ENCODE measurements around the gene RPRML. TPM values are rescaled to one million over a fixed set of nuclear protein-coding genes. Genes with fewer than 3 reads are reported as not detected.

RPRML gene
- polyA plus RNA-seq, 6 donors from 2014 or later = 0.42 to 1.5 (median 0.82) TPM; not detected in 1

DNA sequence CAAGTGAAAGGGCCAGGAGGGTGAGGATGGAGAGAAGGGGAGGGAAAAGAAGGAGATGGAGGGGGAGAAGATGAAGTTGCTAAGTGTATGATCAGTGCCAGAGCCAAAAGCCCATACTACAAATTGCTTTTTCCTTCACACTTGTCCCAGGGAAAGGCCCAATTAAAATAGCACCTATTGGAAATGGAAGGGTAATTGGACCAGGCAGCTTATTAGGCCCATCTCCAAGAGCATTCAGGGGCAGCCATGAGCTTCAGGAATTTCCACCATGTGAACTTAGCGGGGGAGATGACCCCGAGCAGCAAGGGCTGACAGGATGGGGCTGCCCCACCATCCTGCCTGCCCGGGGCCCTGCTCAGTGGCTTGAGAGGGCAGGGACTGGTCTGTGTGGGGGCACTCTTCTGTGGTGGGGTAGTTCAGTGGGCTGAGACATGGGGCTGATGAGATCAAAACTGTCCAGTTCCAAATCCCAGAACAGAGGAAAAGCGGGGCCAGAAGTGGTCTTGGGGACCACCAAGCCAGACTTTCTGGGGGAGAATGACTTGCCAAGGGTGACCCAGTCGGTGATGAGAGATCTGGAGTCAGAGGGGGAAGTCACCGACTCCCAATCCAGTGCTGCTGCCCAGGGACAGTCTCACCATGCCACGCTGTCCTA lies 28.6 kb downstream of the RPRML start:
- peaks cover 9% of the 10 kb centered on the region in 2 donors for H3K36me3 Mint-ChIP-seq
- ATAC-seq (ENCODE audit: low read depth in 2 of 2) (no peak), DNase-seq (no peak)
- no peaks in the 10 kb centered on the region for H3K27me3 Mint-ChIP-seq
- peaks cover 3 to 10% (median 5%) of the 10 kb centered on the region in 3 donors for H3K4me1 Mint-ChIP-seq
- H3K9me3 Mint-ChIP-seq = peaks cover 0 to 2% (median 0%) of the 10 kb centered on the region in 7 donors
- H3K27ac Mint-ChIP-seq = peak overlapping the region in 1 of 6 donors; percentile 77
- no peak overlapping the region for H3K4me3 Mint-ChIP-seq

DNA sequence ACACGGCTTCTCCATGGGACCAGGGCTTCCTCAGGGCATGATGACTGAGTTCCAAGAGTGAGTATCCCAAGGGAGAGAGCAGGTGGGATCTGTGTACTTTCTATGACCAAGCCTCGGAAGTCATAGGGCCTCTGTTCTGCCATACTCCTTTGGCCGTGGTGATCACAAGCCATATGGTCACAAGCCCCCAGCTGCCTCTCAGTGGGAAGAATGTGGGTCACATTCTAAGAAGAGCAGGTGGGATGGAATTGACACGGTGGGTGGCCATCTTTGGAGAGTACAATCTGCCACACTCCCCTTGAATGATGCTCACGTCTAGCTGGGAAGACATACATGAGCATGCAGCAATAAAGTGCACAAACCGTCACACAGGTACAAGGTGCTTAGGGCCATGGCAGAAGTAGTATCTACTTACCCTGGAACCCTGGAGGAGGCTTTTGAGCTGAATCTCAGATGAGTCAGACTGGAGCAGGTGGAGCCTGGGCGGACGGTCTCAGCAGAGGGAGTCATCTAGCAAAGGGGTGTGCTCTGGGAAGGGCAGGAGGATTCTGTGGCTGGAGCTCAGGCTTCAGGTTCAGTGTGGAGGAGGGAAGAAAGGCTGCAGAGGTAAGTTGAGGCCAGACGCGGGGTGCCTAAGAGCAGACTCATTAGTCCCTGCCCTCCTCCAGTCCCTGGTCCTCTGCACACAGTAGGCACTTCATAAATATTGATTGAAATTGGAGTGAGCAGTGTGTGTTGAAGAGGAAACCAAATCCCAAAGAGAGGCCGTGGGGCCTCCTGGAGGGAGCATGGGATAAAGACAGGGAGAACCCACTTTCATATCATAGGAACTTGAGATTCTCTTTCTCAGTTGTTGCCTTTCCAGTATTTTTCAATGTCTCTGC lies 29.5 kb downstream of the RPRML start:
- DNase-seq (no peak), ATAC-seq (ENCODE audit: low read depth in 2 of 2) (no peak)
- Mint-ChIP-seq H3K27me3 (no peaks in the 10 kb centered on the region), H3K9me3 (peaks cover 0 to 2% (median 0%) of the 10 kb centered on the region in 7 donors), H3K36me3 (peaks cover 8 to 9% of the 10 kb centered on the region in 2 donors), H3K4me1 (peaks cover 5 to 16% (median 5%) of the 10 kb centered on the region in 3 donors), H3K4me3 (peak overlapping the region in 1 of 8 donors; percentile 47), H3K27ac (peak overlapping the region in 1 of 6 donors; percentile 9)

DNA sequence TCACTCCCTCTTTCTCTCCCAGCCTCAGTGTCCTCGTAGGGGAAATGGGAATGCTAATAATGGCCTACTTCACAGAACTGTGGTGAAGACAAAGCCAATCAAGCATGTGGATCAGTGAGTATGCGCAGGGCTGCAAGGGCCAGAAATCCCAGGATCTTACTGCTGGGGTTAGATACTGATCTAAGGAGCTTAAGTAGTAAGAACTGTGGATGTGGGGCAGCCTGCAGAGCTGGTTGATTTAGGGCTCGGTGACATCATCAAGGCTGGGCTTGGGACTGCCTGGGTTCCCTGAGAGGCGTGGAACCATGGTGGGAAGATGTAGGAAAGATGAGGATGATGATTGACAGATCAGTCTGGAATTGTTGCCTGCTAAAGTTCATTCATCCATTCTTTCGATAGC lies 30.5 kb downstream of the RPRML start:
- no peaks in the 10 kb centered on the region for H3K27me3 Mint-ChIP-seq
- H3K4me1 Mint-ChIP-seq = peaks cover 11 to 23% (median 11%) of the 10 kb centered on the region in 3 donors
- H3K9me3 Mint-ChIP-seq = peaks cover 0 to 2% (median 0%) of the 10 kb centered on the region in 7 donors
- H3K36me3 Mint-ChIP-seq = peaks cover 8 to 9% of the 10 kb centered on the region in 2 donors
- H3K27ac Mint-ChIP-seq = no peak overlapping the region
- ATAC-seq (ENCODE audit: low read depth in 2 of 2) (no peak), DNase-seq (no peak)
- no peak overlapping the region for H3K4me3 Mint-ChIP-seq

DNA sequence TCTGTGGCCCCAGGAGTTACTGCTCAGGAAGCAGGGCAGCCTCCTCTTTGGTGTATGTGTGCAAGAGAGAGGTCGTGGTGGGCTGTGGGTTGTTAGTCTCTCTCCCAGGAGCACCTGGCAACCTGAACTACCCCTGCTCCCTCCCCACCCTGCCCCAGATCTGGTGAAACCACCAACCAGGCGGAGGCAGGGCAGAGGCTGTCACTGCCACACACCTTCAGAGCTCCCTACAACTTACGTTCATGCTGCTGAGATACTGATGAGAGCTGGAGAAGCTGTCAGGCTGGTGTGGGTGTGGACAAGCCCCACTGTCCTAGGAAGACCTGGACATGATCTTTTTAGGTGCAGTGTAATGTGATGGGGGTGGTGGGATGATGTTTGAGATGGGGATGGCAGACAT lies 31.8 kb downstream of the RPRML start:
- DNase-seq (no peak), ATAC-seq (ENCODE audit: low read depth in 2 of 2) (no peak)
- Mint-ChIP-seq H3K27me3 (no peaks in the 10 kb centered on the region), H3K4me1 (peaks cover 21 to 27% (median 25%) of the 10 kb centered on the region in 3 donors), H3K27ac (peak overlapping the region in 3 of 6 donors; percentile 48 to 78 (median 69)), H3K4me3 (no peak overlapping the region), H3K36me3 (peaks cover 8 to 9% of the 10 kb centered on the region in 2 donors), H3K9me3 (no peaks in the 10 kb centered on the region)

DNA sequence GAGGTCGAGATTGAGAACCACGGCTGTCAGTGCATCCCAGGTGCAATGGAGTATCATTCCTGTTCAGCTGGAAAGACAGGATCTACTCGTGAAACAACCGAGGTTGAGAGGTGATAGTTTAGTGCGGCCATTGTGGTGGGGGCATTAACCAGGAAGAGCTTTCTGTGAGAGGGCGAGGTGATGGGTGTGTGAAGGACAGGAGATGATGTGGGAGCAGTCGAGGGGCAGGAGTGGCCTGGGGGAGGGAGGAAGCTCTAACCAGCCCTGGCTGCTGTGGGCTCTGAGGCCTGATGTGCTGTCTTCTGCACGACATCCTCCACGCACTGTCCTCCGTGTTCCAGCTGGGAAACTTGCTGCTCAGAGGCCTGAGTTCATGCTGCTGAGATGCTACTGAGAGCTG lies 34.1 kb downstream of the RPRML start:
- peaks cover 8 to 9% of the 10 kb centered on the region in 2 donors for H3K36me3 Mint-ChIP-seq
- DNase-seq (no peak), ATAC-seq (ENCODE audit: low read depth in 2 of 2) (no peak)
- H3K4me1 Mint-ChIP-seq = peaks cover 17 to 31% (median 26%) of the 10 kb centered on the region in 3 donors
- peak overlapping the region in 4 of 6 donors; percentile 26 to 81 (median 54) for H3K27ac Mint-ChIP-seq
- no peaks in the 10 kb centered on the region for H3K27me3 Mint-ChIP-seq
- no peaks in the 10 kb centered on the region for H3K9me3 Mint-ChIP-seq
- H3K4me3 Mint-ChIP-seq = no peak overlapping the region

DNA sequence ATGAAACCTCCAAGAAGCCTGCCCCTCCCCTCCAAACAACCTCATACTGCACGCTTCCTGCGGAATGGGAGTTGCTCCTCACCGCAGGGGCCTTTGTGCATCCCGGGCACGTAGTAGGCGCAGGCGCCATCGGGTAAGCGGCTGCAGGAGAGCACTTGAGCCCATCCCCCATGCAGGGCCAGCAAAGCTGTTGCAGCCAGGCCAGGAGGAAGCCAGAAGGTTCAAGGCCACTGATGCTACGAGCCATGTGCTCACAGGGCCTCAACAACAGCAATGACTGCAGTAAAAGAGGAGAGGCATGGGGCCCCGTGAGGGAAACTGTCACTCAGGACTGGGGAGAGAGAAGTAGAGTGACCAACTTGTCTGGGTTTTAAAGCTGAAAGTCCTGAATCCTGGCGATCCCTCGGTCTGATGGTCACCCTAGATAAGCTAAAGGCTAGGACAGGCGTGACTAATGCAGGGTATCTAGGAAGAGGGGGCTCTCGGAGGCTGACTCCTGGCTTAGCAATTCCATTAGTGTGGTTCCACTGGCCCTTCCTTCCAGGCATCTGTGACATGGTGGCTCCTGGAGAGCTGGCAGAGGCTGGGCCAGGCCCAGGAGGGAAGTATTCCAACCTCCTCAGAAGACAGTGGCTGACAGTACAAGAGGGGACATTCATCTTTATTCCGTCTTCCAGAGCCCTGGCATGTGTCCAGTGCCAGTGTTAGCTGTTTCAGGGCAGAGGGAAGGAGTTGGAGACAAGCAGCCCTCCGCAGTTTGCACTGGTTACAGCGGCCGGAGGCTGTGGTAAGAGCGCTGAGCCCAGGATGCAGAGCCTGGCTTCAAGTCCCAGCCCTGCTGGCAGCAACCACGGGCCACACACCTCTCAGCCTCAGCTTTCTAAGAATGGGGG lies 35.3 kb downstream of the RPRML start:
- H3K4me3 Mint-ChIP-seq = no peak overlapping the region
- H3K27ac Mint-ChIP-seq = peak overlapping the region in 2 of 6 donors; percentile 60 to 90
- no peaks in the 10 kb centered on the region for H3K27me3 Mint-ChIP-seq
- H3K36me3 Mint-ChIP-seq = peaks cover 0 to 6% of the 10 kb centered on the region in 2 donors
- ATAC-seq (ENCODE audit: low read depth in 2 of 2) (no peak), DNase-seq (no peak)
- peaks cover 17 to 27% (median 26%) of the 10 kb centered on the region in 3 donors for H3K4me1 Mint-ChIP-seq
- no peaks in the 10 kb centered on the region for H3K9me3 Mint-ChIP-seq

DNA sequence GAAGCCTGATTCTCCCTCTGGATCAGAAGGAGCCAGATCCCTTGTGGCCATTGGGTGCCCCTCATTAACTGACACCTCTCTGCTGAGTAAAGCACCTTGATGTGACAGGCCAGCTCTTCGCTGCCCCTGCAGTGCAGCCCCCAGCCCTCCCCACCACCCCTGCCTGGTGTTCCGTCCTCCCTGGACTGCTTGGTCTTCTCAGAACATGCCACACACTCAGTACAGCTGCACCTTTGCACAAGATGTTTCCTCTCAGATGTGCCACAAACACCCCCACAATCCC lies 35.9 kb downstream of the RPRML start:
- no peaks in the 10 kb centered on the region for H3K27me3 Mint-ChIP-seq
- peak overlapping the region in 2 of 6 donors; percentile 60 to 80 for H3K27ac Mint-ChIP-seq
- no peak overlapping the region for H3K4me3 Mint-ChIP-seq
- ATAC-seq (ENCODE audit: low read depth in 2 of 2) (no peak), DNase-seq (no peak)
- no peaks in the 10 kb centered on the region for H3K9me3 Mint-ChIP-seq
- peaks cover 0 to 6% of the 10 kb centered on the region in 2 donors for H3K36me3 Mint-ChIP-seq
- H3K4me1 Mint-ChIP-seq = peaks cover 17 to 27% (median 26%) of the 10 kb centered on the region in 3 donors

DNA sequence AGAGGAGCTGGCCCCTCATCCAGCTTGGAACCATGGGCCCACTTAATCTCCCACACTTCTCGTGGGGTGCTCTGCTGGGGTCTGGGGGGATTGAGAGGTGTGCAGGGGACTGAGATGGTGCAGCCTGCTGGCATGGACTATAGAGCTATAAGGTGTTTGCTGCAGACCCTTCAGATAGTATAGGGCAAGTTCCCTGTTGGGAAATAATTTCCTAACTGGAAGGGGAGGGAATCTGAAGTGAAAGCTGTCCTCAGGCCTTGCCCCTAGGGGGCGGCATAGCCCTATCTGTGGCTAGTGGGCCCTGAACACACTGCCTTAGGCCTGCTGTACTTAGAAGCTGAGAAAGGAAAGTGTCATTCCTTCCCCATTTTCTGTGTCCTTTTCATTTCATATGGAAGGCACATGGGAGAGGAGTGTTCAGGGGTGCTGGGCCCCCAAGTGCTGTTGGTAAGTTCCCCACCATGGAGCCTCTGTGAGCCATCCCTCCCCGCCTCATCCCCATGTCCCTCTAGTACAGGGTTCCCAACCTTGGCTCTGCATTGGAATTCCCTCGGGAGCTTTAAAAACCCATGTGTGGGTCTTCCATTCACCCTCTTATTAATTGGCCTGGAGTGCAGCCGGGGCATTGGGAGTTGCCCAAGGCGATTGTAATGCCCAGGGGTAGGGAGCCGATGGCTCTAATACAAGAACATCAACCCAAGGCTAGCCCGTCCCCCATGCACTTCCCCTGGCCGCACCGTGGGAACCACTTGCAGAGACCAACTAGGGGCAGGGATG lies 36.4 kb downstream of the RPRML start:
- ATAC-seq (ENCODE audit: low read depth in 2 of 2) (peak; percentile 52 to 60), DNase-seq (peak; percentile 42)
- H3K4me3 Mint-ChIP-seq = no peak overlapping the region
- H3K27ac Mint-ChIP-seq = peak overlapping the region in 1 of 6 donors; percentile 29
- H3K36me3 Mint-ChIP-seq = peaks cover 0 to 6% of the 10 kb centered on the region in 2 donors
- H3K9me3 Mint-ChIP-seq = no peaks in the 10 kb centered on the region
- peaks cover 17 to 27% (median 26%) of the 10 kb centered on the region in 3 donors for H3K4me1 Mint-ChIP-seq
- H3K27me3 Mint-ChIP-seq = no peaks in the 10 kb centered on the region

DNA sequence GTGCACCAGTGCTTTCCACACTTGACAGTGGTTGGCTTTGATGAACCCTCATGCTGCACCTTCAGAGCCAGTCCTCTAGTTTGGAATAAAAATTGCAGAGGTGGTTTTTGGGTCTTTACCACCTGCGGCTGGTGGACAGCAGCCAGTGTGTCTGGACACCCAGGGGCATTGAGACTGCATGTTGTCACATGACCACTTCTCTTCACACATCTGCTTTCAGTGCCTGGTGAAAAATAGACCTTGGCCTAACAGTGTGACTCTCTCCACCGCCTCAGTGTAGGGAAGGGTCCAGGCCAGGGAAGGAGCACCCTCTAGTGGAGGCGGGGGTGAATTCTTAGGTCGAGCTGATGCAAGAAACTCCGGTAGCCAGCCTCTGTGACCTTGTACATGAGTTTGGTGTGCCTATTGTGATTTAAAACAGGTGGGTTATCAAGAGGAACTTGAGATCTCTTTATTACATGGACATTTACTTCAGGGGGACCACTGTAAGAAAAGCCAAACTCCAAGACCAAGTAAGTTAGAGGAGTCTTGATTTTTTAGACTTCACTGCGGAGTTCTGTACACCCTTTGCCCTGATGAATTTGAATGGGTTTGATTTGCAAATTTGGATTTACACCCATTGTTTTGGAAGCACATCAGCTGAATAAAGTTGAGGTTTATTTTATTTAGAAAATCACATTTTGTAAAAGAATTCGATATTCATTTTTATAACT lies 38.2 kb downstream of the RPRML start:
- no peaks in the 10 kb centered on the region for H3K9me3 Mint-ChIP-seq
- H3K4me1 Mint-ChIP-seq = peaks cover 17 to 26% (median 22%) of the 10 kb centered on the region in 3 donors
- no peaks in the 10 kb centered on the region for H3K27me3 Mint-ChIP-seq
- DNase-seq (peak; percentile 66), ATAC-seq (ENCODE audit: low read depth in 2 of 2) (peak; percentile 90 to 91)
- peak overlapping the region in 2 of 6 donors; percentile 5 to 29 for H3K27ac Mint-ChIP-seq
- peaks cover 0 to 13% of the 10 kb centered on the region in 2 donors for H3K36me3 Mint-ChIP-seq
- H3K4me3 Mint-ChIP-seq = peak overlapping the region in 2 of 8 donors; percentile 47 to 50

DNA sequence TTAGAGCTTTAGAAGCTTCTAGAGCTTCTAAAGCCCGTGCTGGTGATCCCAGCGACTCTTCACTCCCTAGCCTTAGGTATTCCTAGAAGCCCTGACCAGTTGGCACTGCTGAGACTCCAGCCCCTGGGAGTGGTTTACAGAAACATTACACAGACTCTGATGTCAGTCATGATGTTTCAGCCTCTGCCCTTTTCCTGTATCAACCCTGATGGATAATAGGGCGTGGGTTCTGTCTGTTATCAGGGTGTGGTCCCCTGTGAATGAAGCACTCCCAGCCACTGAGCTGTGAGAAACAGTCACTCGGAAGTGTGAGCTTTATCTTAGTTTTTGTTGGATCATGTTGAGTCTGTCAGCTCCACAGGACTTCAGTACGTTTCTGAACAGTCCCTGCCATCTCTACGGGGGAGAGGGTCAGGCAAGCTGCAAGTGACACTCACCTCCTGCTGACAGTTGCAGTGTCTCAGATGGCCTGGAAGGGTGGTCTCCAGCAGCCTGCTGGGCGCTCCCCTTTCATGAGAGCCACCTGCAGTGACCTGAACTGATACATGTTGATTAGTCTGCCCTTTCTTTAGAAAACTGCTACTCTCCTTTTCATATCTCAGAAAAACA lies 43.3 kb downstream of the RPRML start:
- Mint-ChIP-seq H3K4me3 (no peak overlapping the region), H3K9me3 (no peaks in the 10 kb centered on the region), H3K36me3 (peaks cover 15 to 20% of the 10 kb centered on the region in 2 donors), H3K4me1 (peaks cover 0 to under 1% (median under 1%) of the 10 kb centered on the region in 3 donors), H3K27me3 (no peaks in the 10 kb centered on the region), H3K27ac (no peak overlapping the region)
- no peak for DNase-seq
- no peak for ATAC-seq (ENCODE audit: low read depth in 2 of 2)

DNA sequence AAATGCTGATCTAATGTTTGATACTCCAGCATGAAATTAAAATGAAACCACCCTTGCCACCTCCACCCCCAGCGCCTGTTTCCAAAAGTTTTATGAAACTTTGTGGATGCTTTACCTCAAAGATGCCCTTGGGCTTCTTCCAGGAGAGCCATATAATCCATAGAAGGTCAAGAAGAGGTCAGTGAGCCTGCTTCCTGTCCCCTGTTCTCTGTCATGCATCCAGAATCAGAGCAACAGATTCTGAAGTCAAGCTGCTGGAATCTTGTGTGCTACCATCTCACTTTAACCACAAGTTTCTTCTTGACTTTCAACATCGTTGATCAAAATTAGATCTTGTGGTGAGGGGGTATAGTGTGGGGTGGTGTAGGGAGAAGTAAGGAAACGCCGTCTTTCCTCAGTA lies 47.5 kb downstream of the RPRML start:
- Mint-ChIP-seq H3K4me1 (peaks cover 14 to 23% (median 23%) of the 10 kb centered on the region in 3 donors), H3K36me3 (peaks cover 6 to 15% of the 10 kb centered on the region in 2 donors), H3K27me3 (no peaks in the 10 kb centered on the region), H3K9me3 (no peaks in the 10 kb centered on the region), H3K27ac (peak overlapping the region in 1 of 6 donors; percentile 21), H3K4me3 (no peak overlapping the region)
- ATAC-seq (ENCODE audit: low read depth in 2 of 2) (no peak), DNase-seq (no peak)

DNA sequence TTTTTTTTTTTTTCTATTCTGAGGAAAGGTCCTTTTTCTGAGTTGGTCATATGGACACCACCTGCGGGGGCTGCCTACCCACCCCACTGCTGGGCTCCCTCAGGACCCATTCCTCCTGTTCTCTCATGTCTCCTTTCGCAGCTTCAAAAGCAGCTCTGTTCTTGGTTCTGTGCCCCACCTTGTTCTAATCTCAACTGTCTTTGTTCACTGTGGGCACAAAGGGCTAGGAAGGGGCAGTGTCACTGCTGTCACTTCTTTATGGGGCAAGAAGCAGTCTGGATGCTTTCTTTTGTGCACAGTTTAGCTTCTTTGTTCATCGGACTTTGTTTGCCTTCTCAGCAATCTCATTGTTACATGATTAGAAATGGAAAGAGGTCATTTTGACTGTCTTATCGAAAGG lies 49.0 kb downstream of the RPRML start:
- ATAC-seq (ENCODE audit: low read depth in 2 of 2) = no peak
- H3K4me3 Mint-ChIP-seq = no peak overlapping the region
- H3K4me1 Mint-ChIP-seq = peaks cover 27 to 36% (median 36%) of the 10 kb centered on the region in 3 donors
- H3K36me3 Mint-ChIP-seq = peaks cover 6 to 15% of the 10 kb centered on the region in 2 donors
- no peak overlapping the region for H3K27ac Mint-ChIP-seq
- DNase-seq = no peak
- H3K27me3 Mint-ChIP-seq = no peaks in the 10 kb centered on the region
- H3K9me3 Mint-ChIP-seq = no peaks in the 10 kb centered on the region

Measured in naive B cell (primary cell).